ENCODE measurements around the gene NTSR2.

The NTSR2 gene

GRCh38 chr2:11672407-11672806 lies 2.4 kb upstream of the NTSR2 start:
- no peak overlapping the region for H3K4me3 ChIP-seq (ENCODE audit: low read depth, low read length)
- no peak for TF ChIP-seq CTCF (IDR thresholded peaks at IDR 0.05; ENCODE audit: low read depth, low read length)

GRCh38 chr2:11667866-11668637 lies 1.9 kb downstream of the NTSR2 start:
- H3K4me3 ChIP-seq (ENCODE audit: low read depth, low read length): no peak overlapping the region
- no peak for TF ChIP-seq CTCF (IDR thresholded peaks at IDR 0.05; ENCODE audit: low read depth, low read length)

- no peak overlapping the region for H3K4me3 ChIP-seq (ENCODE audit: low read depth, low read length)
- TF ChIP-seq CTCF (IDR thresholded peaks at IDR 0.05; ENCODE audit: low read depth, low read length): no peak
Observed at GRCh38 chr2:11667194-11667593, 2.8 kb downstream of the NTSR2 start.

- TF ChIP-seq CTCF (IDR thresholded peaks at IDR 0.05; ENCODE audit: low read depth, low read length): no peak
- no peak overlapping the region for H3K4me3 ChIP-seq (ENCODE audit: low read depth, low read length)
Observed at GRCh38 chr2:11665510-11666362, 4.3 kb downstream of the NTSR2 start.

- TF ChIP-seq CTCF (IDR thresholded peaks at IDR 0.05; ENCODE audit: low read depth, low read length): no peak
- H3K4me3 ChIP-seq (ENCODE audit: low read depth, low read length): no peak overlapping the region
Observed at GRCh38 chr2:11665028-11665427, 5.0 kb downstream of the NTSR2 start.

- no peak overlapping the region for H3K4me3 ChIP-seq (ENCODE audit: low read depth, low read length)
- TF ChIP-seq CTCF (IDR thresholded peaks at IDR 0.05; ENCODE audit: low read depth, low read length): no peak
Observed at GRCh38 chr2:11663427-11663826, 6.6 kb downstream of the NTSR2 start.

GRCh38 chr2:11662882-11663281 lies 7.1 kb downstream of the NTSR2 start:
- TF ChIP-seq CTCF (IDR thresholded peaks at IDR 0.05; ENCODE audit: low read depth, low read length): no peak
- no peak overlapping the region for H3K4me3 ChIP-seq (ENCODE audit: low read depth, low read length)

Measured in WI38 (cell line).